A673 (cell line): ENCODE results near the gene SDSL. TPM values are rescaled to one million over a fixed set of nuclear protein-coding genes. Genes with fewer than 3 reads are reported as not detected.

Experiments used
- BruUV-seq: library from RNA; stranded (reverse); fragments of 400-500 nt; replicated peaks from 2 replicates; lab custom pipeline; 2021; lab: Mats Ljungman, UMichigan
- CTCF ChIA-PET: fragments of 300-600 bp; sonication (Branson Sonifier 250); formaldehyde crosslinking; loops from one replicate; lab custom pipeline; 2022; ENCODE audit warnings: antibody characterized with exemption; lab: Charles Lee
- POLR2A ChIA-PET: fragments of 300-600 bp; sonication (Branson Sonifier 250); formaldehyde crosslinking; loops from one replicate; lab custom pipeline; 2022; ENCODE audit warnings: antibody characterized with exemption; ENCODE audit not compliant: low non-redundant PET; lab: Charles Lee
- DNase-seq: peaks from one replicate; pipeline ENCODE4 v3.0.0-alpha.2; 2015; ENCODE audit warnings: low spot score
- H3K27ac ChIP-seq: fragments of 200-600 bp; sonication (generic); 2 replicates; pipeline ENCODE4 v1.5.1; 2016; ENCODE audit warnings: mixed run types, low read depth, mild to moderate bottlenecking, mixed read lengths, antibody characterized with exemption, low read length; ENCODE audit not compliant: poor library complexity, severe bottlenecking
- H3K27me3 ChIP-seq: fragments of 200-600 bp; sonication (generic); replicated peaks from 2 replicates; pipeline ENCODE4 v1.6.1; 2017; ENCODE audit warnings: mixed run types, low read depth, mild to moderate bottlenecking, mixed read lengths, antibody characterized with exemption, low read length; ENCODE audit not compliant: insufficient read depth, poor library complexity
- H3K36me3 ChIP-seq: fragments of 200-600 bp; sonication (generic); 2 replicates; pipeline ENCODE4 v1.6.1; 2016; ENCODE audit warnings: mixed run types, mild to moderate bottlenecking, mixed read lengths, antibody characterized with exemption, low read length; ENCODE audit not compliant: insufficient read depth, poor library complexity, severe bottlenecking
- H3K4me1 ChIP-seq: fragments of 200-600 bp; sonication (generic); 2 replicates; pipeline ENCODE4 v1.6.1; 2017; ENCODE audit warnings: mixed run types, mild to moderate bottlenecking, mixed read lengths, antibody characterized with exemption, low read length; ENCODE audit not compliant: insufficient read depth, poor library complexity, severe bottlenecking
- H3K4me3 ChIP-seq: fragments of 200-600 bp; sonication (generic); 2 replicates; pipeline ENCODE4 v1.5.1; 2016; ENCODE audit warnings: low read depth, mixed run types, mild to moderate bottlenecking, mixed read lengths, low read length; ENCODE audit not compliant: poor library complexity, severe bottlenecking
- H3K9me3 ChIP-seq: fragments of 200-600 bp; sonication (generic); 2 replicates; pipeline ENCODE4 v1.6.1; 2016; ENCODE audit warnings: mixed run types, low read depth, mild to moderate bottlenecking, mixed read lengths, antibody characterized with exemption, low read length; ENCODE audit not compliant: poor library complexity, severe bottlenecking
- CTCF ChIP-seq: fragments of 300-800, 200-600 bp; sonication (generic); conservative IDR thresholded peaks from 2 replicates; pipeline ENCODE4 v1.5.1; 2017; ENCODE audit warnings: low read depth, mild to moderate bottlenecking, antibody characterized with exemption, low read length, moderate library complexity, mixed read lengths
- EZH2 ChIP-seq: fragments of 200-600 bp; sonication (generic); IDR thresholded peaks from 2 replicates; pipeline ENCODE4 v1.6.1; 2017; ENCODE audit warnings: borderline replicate concordance, low read depth, mild to moderate bottlenecking, mixed read lengths, antibody characterized with exemption, low read length; ENCODE audit not compliant: poor library complexity, severe bottlenecking
- intact Hi-C: fragments of 100-400 bp; cut with micrococcal nuclease; formaldehyde crosslinking; loops from one replicate; pipeline ENCODE4 v1.10.0; 2022; ENCODE audit not compliant: unreplicated experiment
- total RNA-seq: library from RNA; stranded (reverse); gene quantifications from 2 replicates; pipeline ENCODE4 v1.2.3, GENCODE V29; 2021

SDSL gene
- total RNA-seq, 1 experiment from 2014 or later: 0.37 TPM

GRCh38 chr12:113464452-113464775, 42.2 kb downstream of the SDSL start:
- CTCF ChIA-PET: no interaction called here
- DNase-seq: no peak
- Histone ChIP-seq H3K4me3 (no peak overlapping the region), H3K27me3 (peaks cover 84% of the 10 kb centered on the region), H3K9me3 (no peaks in the 10 kb centered on the region), H3K27ac (no peak overlapping the region), H3K36me3 (no peaks in the 10 kb centered on the region), H3K4me1 (peaks cover 4% of the 10 kb centered on the region)
- POLR2A ChIA-PET: no interaction called here
- no TSS peak for BruUV-seq
- TF ChIP-seq EZH2: no peak
- no peak for TF ChIP-seq CTCF
- intact Hi-C loops: no loop called here

- Histone ChIP-seq H3K9me3 (no peaks in the 10 kb centered on the region), H3K4me3 (no peak overlapping the region), H3K27me3 (peaks cover 86% of the 10 kb centered on the region), H3K4me1 (peaks cover 4% of the 10 kb centered on the region), H3K36me3 (no peaks in the 10 kb centered on the region), H3K27ac (no peak overlapping the region)
- intact Hi-C loops: no loop called here
- CTCF ChIA-PET: no interaction called here
- TF ChIP-seq CTCF (no peak), EZH2 (peak; percentile 99)
- POLR2A ChIA-PET: interaction anchor here (0.6 kb wide), 1 partner anchor 303 kb away, joined by 3 read pairs; no protein-coding TSS in a partner anchor
- no peak for DNase-seq
- BruUV-seq: no TSS peak
These were observed 42.9 kb downstream of the SDSL start for GRCh38 chr12:113464852-113465719.

- BruUV-seq: no TSS peak
- POLR2A ChIA-PET: no interaction called here
- H3K9me3 ChIP-seq: no peaks in the 10 kb centered on the region
- intact Hi-C loops: no loop called here
- no peak for DNase-seq
- no peaks in the 10 kb centered on the region for H3K36me3 ChIP-seq
- H3K4me1 ChIP-seq: peaks cover 4% of the 10 kb centered on the region
- TF ChIP-seq CTCF: no peak
- no peak for TF ChIP-seq EZH2
- CTCF ChIA-PET: no interaction called here
- no peak overlapping the region for H3K4me3 ChIP-seq
- H3K27me3 ChIP-seq: peaks cover 86% of the 10 kb centered on the region
- H3K27ac ChIP-seq: no peak overlapping the region
These were observed 43.8 kb downstream of the SDSL start for GRCh38 chr12:113465808-113466453.
